Measurements from ENCODE around the gene SESN2. TPM values are rescaled to one million over a fixed set of nuclear protein-coding genes. Genes with fewer than 3 reads are reported as not detected.

SESN2 gene
- total RNA-seq, 1 donor from 2014 or later = 20.6 TPM

- DNase-seq (ENCODE audit: low read depth, low spot score) = no peak
- Mint-ChIP-seq H3K4me1 (peaks cover 8% of the 10 kb centered on the region), H3K9me3 (no peaks in the 10 kb centered on the region), H3K36me3 (ENCODE audit: low read depth) (no peaks in the 10 kb centered on the region), H3K4me3 (no peak overlapping the region), H3K27me3 (ENCODE audit: low read depth) (no peaks in the 10 kb centered on the region), H3K27ac (ENCODE audit: unreplicated experiment) (no peak overlapping the region)
- no peak for TF ChIP-seq CTCF (conservative IDR thresholded peaks at IDR 0.05)
These were observed 32.4 kb downstream of the SESN2 start for GRCh38 chr1:28291711-28292110.

- Mint-ChIP-seq H3K4me3 (no peak overlapping the region), H3K27ac (ENCODE audit: unreplicated experiment) (no peak overlapping the region)
These were observed 36.6 kb downstream of the SESN2 start for GRCh38 chr1:28295936-28296335.

GRCh38 chr1:28296401-28297261 is 37.3 kb downstream of the SESN2 start:
- no peaks in the 10 kb centered on the region for H3K27me3 Mint-ChIP-seq (ENCODE audit: low read depth)
- peaks cover 2% of the 10 kb centered on the region for H3K9me3 Mint-ChIP-seq
- peaks cover 10% of the 10 kb centered on the region for H3K4me1 Mint-ChIP-seq
- peak; percentile 9 for DNase-seq (ENCODE audit: low read depth, low spot score)
- TF ChIP-seq CTCF (conservative IDR thresholded peaks at IDR 0.05) = no peak
- no peak overlapping the region for H3K4me3 Mint-ChIP-seq
- no peaks in the 10 kb centered on the region for H3K36me3 Mint-ChIP-seq (ENCODE audit: low read depth)
- no peak overlapping the region for H3K27ac Mint-ChIP-seq (ENCODE audit: unreplicated experiment)

More at GRCh38 chr1:28295936-28296335, 36.6 kb downstream of the SESN2 start:
- Mint-ChIP-seq H3K9me3 (peaks cover 2% of the 10 kb centered on the region), H3K36me3 (ENCODE audit: low read depth) (no peaks in the 10 kb centered on the region), H3K4me1 (peaks cover 10% of the 10 kb centered on the region), H3K27me3 (ENCODE audit: low read depth) (no peaks in the 10 kb centered on the region)
- no peak for TF ChIP-seq CTCF (conservative IDR thresholded peaks at IDR 0.05)
- DNase-seq (ENCODE audit: low read depth, low spot score) = no peak

- Mint-ChIP-seq H3K27me3 (ENCODE audit: low read depth) (no peaks in the 10 kb centered on the region), H3K27ac (ENCODE audit: unreplicated experiment) (no peak overlapping the region), H3K4me3 (no peak overlapping the region), H3K36me3 (ENCODE audit: low read depth) (no peaks in the 10 kb centered on the region), H3K9me3 (peaks cover 2% of the 10 kb centered on the region), H3K4me1 (peaks cover 10% of the 10 kb centered on the region)
- no peak for DNase-seq (ENCODE audit: low read depth, low spot score)
- no peak for TF ChIP-seq CTCF (conservative IDR thresholded peaks at IDR 0.05)
These were observed 38.5 kb downstream of the SESN2 start for GRCh38 chr1:28297826-28298225.

- no peaks in the 10 kb centered on the region for H3K36me3 Mint-ChIP-seq (ENCODE audit: low read depth)
- H3K4me1 Mint-ChIP-seq = peaks cover 10% of the 10 kb centered on the region
- no peak for TF ChIP-seq CTCF (conservative IDR thresholded peaks at IDR 0.05)
- no peak overlapping the region for H3K4me3 Mint-ChIP-seq
- DNase-seq (ENCODE audit: low read depth, low spot score) = no peak
- no peaks in the 10 kb centered on the region for H3K27me3 Mint-ChIP-seq (ENCODE audit: low read depth)
- H3K9me3 Mint-ChIP-seq = peaks cover 2% of the 10 kb centered on the region
- H3K27ac Mint-ChIP-seq (ENCODE audit: unreplicated experiment) = no peak overlapping the region
These were observed 39.1 kb downstream of the SESN2 start for GRCh38 chr1:28298438-28298837.

All from neural crest cell (in vitro differentiated cells).